HepG2 (cell line): ENCODE results near the gene STRN3. TPM values are rescaled to one million over a fixed set of nuclear protein-coding genes. Genes with fewer than 3 reads are reported as not detected.

Experiments used
- CBX2 ChIP-seq, 2 experiments: fragments of 200-600 bp in 1 of 2; sonication (generic); formaldehyde crosslinking in 1 of 2; IDR thresholded peaks; 2 replicates each; pipeline versions ENCODE4 v1.7.0 to v1.8.1; 2018 to 2022; ENCODE audit warnings: low read depth in 2 of 2, low read length in 1 of 2, mild to moderate bottlenecking in 1 of 2, missing genetic modification reagents in 1 of 2
- CHD4 ChIP-seq: fragments of 200-600 bp; sonication (generic); IDR thresholded peaks from 2 replicates; pipeline ENCODE4 v1.7.0; 2017; ENCODE audit warnings: mild to moderate bottlenecking, low read length, borderline replicate concordance
- CTCF ChIP-seq: sonication (generic); formaldehyde crosslinking; IDR thresholded peaks from 2 replicates; pipeline ENCODE4 v1.5.0; 2020; ENCODE audit warnings: mild to moderate bottlenecking, missing genetic modification reagents, moderate library complexity
- MBD4 ChIP-seq: IDR thresholded peaks from 2 replicates; pipeline ENCODE4 v1.6.1; 2012; ENCODE audit warnings: low read length, inconsistent platforms, borderline replicate concordance
- MYPOP ChIP-seq: sonication (generic); formaldehyde crosslinking; IDR thresholded peaks from 2 replicates; pipeline ENCODE4 v1.8.1; 2023; ENCODE audit warnings: mild to moderate bottlenecking, moderate library complexity, missing genetic modification reagents
- NFE2 ChIP-seq: sonication (generic); formaldehyde crosslinking; IDR thresholded peaks from 2 replicates; pipeline ENCODE4 v1.4.0; 2020; ENCODE audit warnings: missing genetic modification reagents
- NR2F6 ChIP-seq, 2 experiments: IDR thresholded peaks; 2 replicates each; pipeline ENCODE4 v1.6.1; 2016; ENCODE audit warnings: antibody characterized with exemption in 1 of 2, mild to moderate bottlenecking in 1 of 2
- PAXIP1 ChIP-seq: sonication (generic); formaldehyde crosslinking; conservative IDR thresholded peaks from 2 replicates; pipeline ENCODE4 v1.4.0; 2020; ENCODE audit warnings: mild to moderate bottlenecking, missing genetic modification reagents, moderate library complexity
- SMC3 ChIP-seq: IDR thresholded peaks from 2 replicates; pipeline ENCODE4 v1.6.1; 2011; ENCODE audit warnings: low read length, improper control_type of control experiment
- SPEN ChIP-seq: sonication (generic); formaldehyde crosslinking; IDR thresholded peaks from 2 replicates; pipeline ENCODE4 v1.5.1; 2020; ENCODE audit warnings: low read depth, mild to moderate bottlenecking, missing genetic modification reagents
- SRY ChIP-seq: sonication (generic); formaldehyde crosslinking; IDR thresholded peaks from 2 replicates; pipeline ENCODE4 v1.8.0; 2022; ENCODE audit warnings: mild to moderate bottlenecking, missing genetic modification reagents
- TEAD3 ChIP-seq: optimal IDR thresholded peaks from 2 replicates; pipeline ENCODE3; 2016; ENCODE audit warnings: borderline replicate concordance
- ZBTB3 ChIP-seq: sonication (generic); formaldehyde crosslinking; IDR thresholded peaks from 2 replicates; pipeline ENCODE4 v1.4.0; 2020; ENCODE audit warnings: low read depth, mild to moderate bottlenecking, moderate library complexity, missing genetic modification reagents, borderline replicate concordance
- ZFP1 ChIP-seq: IDR thresholded peaks from 2 replicates; pipeline ENCODE4 v1.6.1; 2016
- ZMYM4 ChIP-seq: sonication (generic); formaldehyde crosslinking; IDR thresholded peaks from 2 replicates; pipeline ENCODE4 v1.8.1; 2023; ENCODE audit warnings: mild to moderate bottlenecking, missing genetic modification reagents
- ZNF17 ChIP-seq: sonication (generic); formaldehyde crosslinking; IDR thresholded peaks from 2 replicates; pipeline ENCODE4 v1.5.0; 2020; ENCODE audit warnings: mild to moderate bottlenecking, missing genetic modification reagents
- ZNF205 ChIP-seq: IDR thresholded peaks from 2 replicates; pipeline ENCODE4 v1.6.1; 2018; ENCODE audit warnings: missing biosample characterization, missing genetic modification reagents
- ZNF431 ChIP-seq: sonication (generic); formaldehyde crosslinking; IDR thresholded peaks from 2 replicates; pipeline ENCODE4 v1.9.0; 2022; ENCODE audit warnings: missing genetic modification reagents, low read depth, mild to moderate bottlenecking, borderline replicate concordance
- ZNF501 ChIP-seq: sonication (generic); formaldehyde crosslinking; IDR thresholded peaks from 2 replicates; pipeline ENCODE4 v1.5.1; 2020; ENCODE audit warnings: mild to moderate bottlenecking, moderate library complexity, missing genetic modification reagents
- ZNF672 ChIP-seq: sonication (generic); formaldehyde crosslinking; IDR thresholded peaks from 2 replicates; pipeline ENCODE4 v1.8.1; 2022; ENCODE audit warnings: missing genetic modification reagents
- ZZZ3 ChIP-seq: sonication (generic); formaldehyde crosslinking; IDR thresholded peaks from 2 replicates; pipeline ENCODE4 v1.4.0; 2020; ENCODE audit warnings: missing genetic modification reagents, mild to moderate bottlenecking, borderline replicate concordance
- polyA plus RNA-seq, 8 experiments: library from polyadenylated mRNA; depleted of rRNA in 3 of 8; stranded (reverse) in 7 of 8; unstranded in 1 of 8; fragments of >200 nt; fragmentation: Illumina TruSeq in 4 of 8; extraction: Trizol in 4 of 8; gene quantifications; 2 replicates each; pipeline versions ENCODE4 v1.2.1 to v1.2.3, GENCODE V29; 2011 to 2016; ENCODE audit warnings: low read depth in 4 of 8, missing spikeins in 1 of 8, mixed read lengths in 1 of 8; ENCODE audit not compliant: insufficient read depth in 1 of 8
- total RNA-seq, 5 experiments: library from RNA; depleted of rRNA; stranded (reverse); fragments of >200 nt; fragmentation: Illumina TruSeq; extraction: Trizol; gene quantifications; 2 replicates each; pipeline ENCODE4 v1.2.3, GENCODE V29; 2016; ENCODE audit warnings: low read depth in 1 of 5
- TF ChIP-seq, protein P1 (sequence below): sonication (generic); formaldehyde crosslinking; IDR thresholded peaks from 2 replicates; pipeline ENCODE4 v1.5.1; 2020; ENCODE audit warnings: missing genetic modification reagents, mild to moderate bottlenecking, borderline replicate concordance

The STRN3 gene
- total and polyA plus RNA-seq, 2 of the 13 experiments (the other 11 are each of a cell fraction or from before 2014, with no cell fraction given) = 49.4 to 123 TPM

GRCh38 chr14:31037709-31038221 lies 11.6 kb upstream of the STRN3 start (continued):
- TF ChIP-seq MYPOP (CRISPR knock-in tag) (peak; percentile 72; the same call in 1 of the 2 replicates), TEAD3 (CRISPR knock-in tag) (peak; percentile 22), NR2F6 (IDR thresholded peaks at IDR 0.05) (0 out of 2 replicates have a peak, but pooled peaks have one; percentile 13), NR2F6 (CRISPR knock-in tag; IDR thresholded peaks at IDR 0.05) (0 out of 2 replicates have a peak, but pooled peaks have one; percentile 16), CTCF (CRISPR knock-in tag) (no peak), ZNF17 (CRISPR knock-in tag) (no peak), SRY (CRISPR knock-in tag) (no peak), ZFP1 (CRISPR knock-in tag) (no peak), MBD4 (no peak), NFE2 (CRISPR knock-in tag) (no peak), SMC3 (peak; percentile 48; the same call in 1 of the 2 replicates), SPEN (no peak), CBX2 (IDR thresholded peaks at IDR 0.05; ENCODE audit: low read depth, low read length) (no peak), CBX2 (CRISPR knock-in tag; IDR thresholded peaks at IDR 0.05; ENCODE audit: low read depth) (no peak), ZBTB3 (no peak), ZZZ3 (no peak), ZNF672 (CRISPR knock-in tag) (no peak), CHD4 (no peak; the same call in 1 of the 2 replicates), ZMYM4 (0 out of 2 replicates have a peak, but pooled peaks have one; percentile 21), ZNF501 (CRISPR knock-in tag) (no peak), PAXIP1 (CRISPR knock-in tag) (peak; percentile 48), ZNF431 (CRISPR knock-in tag) (no peak), ZNF205 (CRISPR knock-in tag) (0 out of 2 replicates have a peak, but pooled peaks have one; percentile 31)
- TF ChIP-seq, protein P1, sequence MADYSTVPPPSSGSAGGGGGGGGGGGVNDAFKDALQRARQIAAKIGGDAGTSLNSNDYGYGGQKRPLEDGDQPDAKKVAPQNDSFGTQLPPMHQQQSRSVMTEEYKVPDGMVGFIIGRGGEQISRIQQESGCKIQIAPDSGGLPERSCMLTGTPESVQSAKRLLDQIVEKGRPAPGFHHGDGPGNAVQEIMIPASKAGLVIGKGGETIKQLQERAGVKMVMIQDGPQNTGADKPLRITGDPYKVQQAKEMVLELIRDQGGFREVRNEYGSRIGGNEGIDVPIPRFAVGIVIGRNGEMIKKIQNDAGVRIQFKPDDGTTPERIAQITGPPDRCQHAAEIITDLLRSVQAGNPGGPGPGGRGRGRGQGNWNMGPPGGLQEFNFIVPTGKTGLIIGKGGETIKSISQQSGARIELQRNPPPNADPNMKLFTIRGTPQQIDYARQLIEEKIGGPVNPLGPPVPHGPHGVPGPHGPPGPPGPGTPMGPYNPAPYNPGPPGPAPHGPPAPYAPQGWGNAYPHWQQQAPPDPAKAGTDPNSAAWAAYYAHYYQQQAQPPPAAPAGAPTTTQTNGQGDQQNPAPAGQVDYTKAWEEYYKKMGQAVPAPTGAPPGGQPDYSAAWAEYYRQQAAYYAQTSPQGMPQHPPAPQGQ (CRISPR knock-in tag) = no peak
